ENCODE measurements around the gene BACE2.

Gene BACE2

GRCh38 chr21:41199588-41199987 lies 31.6 kb downstream of the BACE2 start:
- H3K4me3 ChIP-seq (ENCODE audit: low read depth, low read length): no peak overlapping the region
- no peak for DNase-seq (ENCODE audit: low read depth)
- TF ChIP-seq CTCF (IDR thresholded peaks at IDR 0.05; ENCODE audit: control insufficient read depth, extremely low read depth, insufficient read depth): no peak

GRCh38 chr21:41201385-41201784 lies 33.4 kb downstream of the BACE2 start:
- DNase-seq (ENCODE audit: low read depth): no peak
- TF ChIP-seq CTCF (IDR thresholded peaks at IDR 0.05; ENCODE audit: control insufficient read depth, extremely low read depth, insufficient read depth): no peak
- H3K4me3 ChIP-seq (ENCODE audit: low read depth, low read length): no peak overlapping the region

GRCh38 chr21:41204736-41205135 lies 36.8 kb downstream of the BACE2 start:
- no peak for TF ChIP-seq CTCF (IDR thresholded peaks at IDR 0.05; ENCODE audit: control insufficient read depth, extremely low read depth, insufficient read depth)
- no peak overlapping the region for H3K4me3 ChIP-seq (ENCODE audit: low read depth, low read length)
- no peak for DNase-seq (ENCODE audit: low read depth)

- no peak for DNase-seq (ENCODE audit: low read depth)
- no peak for TF ChIP-seq CTCF (IDR thresholded peaks at IDR 0.05; ENCODE audit: control insufficient read depth, extremely low read depth, insufficient read depth)
- H3K4me3 ChIP-seq (ENCODE audit: low read depth, low read length): no peak overlapping the region
Observed at GRCh38 chr21:41207401-41208375, 39.7 kb downstream of the BACE2 start.

GRCh38 chr21:41208376-41208763 lies 40.4 kb downstream of the BACE2 start:
- H3K4me3 ChIP-seq (ENCODE audit: low read depth, low read length): no peak overlapping the region
- no peak for TF ChIP-seq CTCF (IDR thresholded peaks at IDR 0.05; ENCODE audit: control insufficient read depth, extremely low read depth, insufficient read depth)
- no peak for DNase-seq (ENCODE audit: low read depth)

- TF ChIP-seq CTCF (IDR thresholded peaks at IDR 0.05; ENCODE audit: control insufficient read depth, extremely low read depth, insufficient read depth): no peak
- no peak for DNase-seq (ENCODE audit: low read depth)
- H3K4me3 ChIP-seq (ENCODE audit: low read depth, low read length): no peak overlapping the region
Observed at GRCh38 chr21:41209016-41209619, 41.2 kb downstream of the BACE2 start.
